Measurements from ENCODE around the gene TACC3. TPM values are rescaled to one million over a fixed set of nuclear protein-coding genes. Genes with fewer than 3 reads are reported as not detected.
A peak's percentile ranks its signal among the peaks of the same experiment; 100 is the strongest.

TACC3 gene
- total RNA-seq, 4 donors from 2014 or later: 2.5 to 8.8 (median 5.8) TPM

- Histone ChIP-seq H3K9me3 (peaks cover 0 to 5% (median 0%) of the 10 kb centered on the region in 4 donors), H3K27me3 (peaks cover 0 to 58% (median 2%) of the 10 kb centered on the region in 4 donors), H3K36me3 (peaks cover 0 to 17% (median 16%) of the 10 kb centered on the region in 4 donors), H3K4me1 (peaks cover 5 to 20% (median 17%) of the 10 kb centered on the region in 4 donors), H3K27ac (replicated peaks in 1 of 4) (no peak overlapping the region), H3K4me3 (no peak overlapping the region)
- intact Hi-C loops (cut with DNase I): loop anchor here (5.0 kb wide), 1 partner anchor 149 kb away; no protein-coding TSS in a partner anchor
- no peak for TF ChIP-seq POLR2A (IDR thresholded peaks at IDR 0.05; ENCODE audit: low read depth)
- TF ChIP-seq CTCF (IDR thresholded peaks at IDR 0.05): peak; percentile 37 to 63 (median 53)
- WGBS: 3% methylated on average over 11 of the region's 29 CpGs
- no peak for DNase-seq (ENCODE audit: extremely low spot score)
These were observed 27.2 kb downstream of the TACC3 start for GRCh38 chr4:1748465-1748995.

- no peak for DNase-seq (ENCODE audit: extremely low spot score)
- H3K27me3 ChIP-seq: peaks cover 0 to 58% (median 2%) of the 10 kb centered on the region in 4 donors
- H3K36me3 ChIP-seq: peaks cover 0 to 9% (median 9%) of the 10 kb centered on the region in 4 donors
- H3K9me3 ChIP-seq: peaks cover 0 to 5% (median 0%) of the 10 kb centered on the region in 4 donors
- 100% methylated on average over 1 of the region's 3 CpGs for WGBS
- no peak overlapping the region for H3K27ac ChIP-seq (replicated peaks in 1 of 4)
- intact Hi-C loops (cut with DNase I): loop anchor here (5.0 kb wide), 1 partner anchor 148 kb away; no protein-coding TSS in a partner anchor
- no peak overlapping the region for H3K4me3 ChIP-seq
- no peak for TF ChIP-seq EP300 (IDR thresholded peaks at IDR 0.05)
- no peak for TF ChIP-seq CTCF (IDR thresholded peaks at IDR 0.05)
- no peak for TF ChIP-seq POLR2AphosphoS5 (IDR thresholded peaks at IDR 0.05)
- no peak for TF ChIP-seq POLR2A (IDR thresholded peaks at IDR 0.05; ENCODE audit: low read depth)
- peaks cover 5 to 20% (median 17%) of the 10 kb centered on the region in 4 donors for H3K4me1 ChIP-seq
These were observed 28.0 kb downstream of the TACC3 start for GRCh38 chr4:1749370-1749769.

GRCh38 chr4:1749826-1750225 is 28.5 kb downstream of the TACC3 start:
- intact Hi-C loops (cut with DNase I): loop anchor here (5.0 kb wide), 1 partner anchor 147 kb away; no protein-coding TSS in a partner anchor
- WGBS: 80% methylated on average over 1 of the region's 14 CpGs
- Histone ChIP-seq H3K4me3 (no peak overlapping the region), H3K4me1 (peaks cover 5 to 20% (median 17%) of the 10 kb centered on the region in 4 donors), H3K36me3 (peaks cover 0 to 4% (median 4%) of the 10 kb centered on the region in 4 donors), H3K27ac (replicated peaks in 1 of 4) (no peak overlapping the region), H3K9me3 (peaks cover 0 to 5% (median 0%) of the 10 kb centered on the region in 4 donors), H3K27me3 (peaks cover 0 to 58% (median 2%) of the 10 kb centered on the region in 4 donors)
- TF ChIP-seq POLR2AphosphoS5 (IDR thresholded peaks at IDR 0.05) (no peak), POLR2A (IDR thresholded peaks at IDR 0.05; ENCODE audit: low read depth) (no peak), CTCF (IDR thresholded peaks at IDR 0.05) (no peak)
- DNase-seq (ENCODE audit: extremely low spot score): no peak

- no peak overlapping the region for H3K27ac ChIP-seq (replicated peaks in 1 of 4)
- peaks cover 0 to 58% (median 2%) of the 10 kb centered on the region in 4 donors for H3K27me3 ChIP-seq
- WGBS: 92% methylated on average over 10 of the region's 18 CpGs
- H3K4me3 ChIP-seq: no peak overlapping the region
- H3K9me3 ChIP-seq: peaks cover 0 to 5% (median 0%) of the 10 kb centered on the region in 4 donors
- intact Hi-C loops (cut with DNase I): no loop called here
- TF ChIP-seq POLR2AphosphoS5 (IDR thresholded peaks at IDR 0.05) (no peak), POLR2A (IDR thresholded peaks at IDR 0.05; ENCODE audit: low read depth) (no peak), EP300 (IDR thresholded peaks at IDR 0.05) (no peak), CTCF (IDR thresholded peaks at IDR 0.05) (no peak)
- H3K36me3 ChIP-seq: no peaks in the 10 kb centered on the region
- DNase-seq (ENCODE audit: extremely low spot score): no peak
- H3K4me1 ChIP-seq: peaks cover 5 to 20% (median 17%) of the 10 kb centered on the region in 4 donors
These were observed 29.2 kb downstream of the TACC3 start for GRCh38 chr4:1750381-1751154.

Data from esophagus muscularis mucosa (tissue), 4 donors.